BLaER1 (cell line): Measurements from ENCODE around the gene ATRNL1.
"Not testable (repeated sequence)": the region's sequence is repeated elsewhere in the genome, so short reads cannot be mapped to it uniquely, and the experiment has no call there.

ENCODE experiments used
- H3K27ac ChIP-seq: shearing (Covaris generic); formaldehyde crosslinking; 2 replicates; pipeline ENCODE4 v1.8.1; 2022
- H3K27me3 ChIP-seq: shearing (Covaris generic); formaldehyde crosslinking; 2 replicates; pipeline ENCODE4 v1.8.1; 2022
- H3K36me3 ChIP-seq: shearing (Covaris generic); formaldehyde crosslinking; 2 replicates; pipeline ENCODE4 v1.8.1; 2022
- H3K4me1 ChIP-seq: shearing (Covaris generic); formaldehyde crosslinking; 2 replicates; pipeline ENCODE4 v1.8.1; 2022
- H3K4me2 ChIP-seq: shearing (Covaris generic); formaldehyde crosslinking; 2 replicates; pipeline ENCODE4 v1.8.1; 2022
- H3K4me3 ChIP-seq: shearing (Covaris generic); formaldehyde crosslinking; 2 replicates; pipeline ENCODE4 v1.8.1; 2022
- H3K9ac ChIP-seq: shearing (Covaris generic); formaldehyde crosslinking; 2 replicates; pipeline ENCODE4 v1.8.1; 2022
- H3K9me3 ChIP-seq: shearing (Covaris generic); formaldehyde crosslinking; 2 replicates; pipeline ENCODE4 v1.8.1; 2022
- H4K20me1 ChIP-seq: shearing (Covaris generic); formaldehyde crosslinking; 2 replicates; pipeline ENCODE4 v1.8.1; 2022
- Cebpa-rat ChIP-seq: shearing (Covaris generic); IDR thresholded peaks from 2 replicates; pipeline ENCODE4 v1.8.1; 2022

ATRNL1 gene

GRCh38 chr10:115802911-115803310 lies 709.7 kb downstream of the ATRNL1 start:
- TF ChIP-seq Cebpa-rat = no peak
- no peaks in the 10 kb centered on the region for H3K27me3 ChIP-seq
- H3K27ac ChIP-seq = no peak overlapping the region
- H3K4me3 ChIP-seq = no peak overlapping the region
- H3K4me2 ChIP-seq = no peak overlapping the region
- no peaks in the 10 kb centered on the region for H4K20me1 ChIP-seq
- peaks cover 8% of the 10 kb centered on the region; the same call in 1 of the 2 replicates for H3K4me1 ChIP-seq
- no peak overlapping the region for H3K9ac ChIP-seq
- H3K9me3 ChIP-seq = no peaks in the 10 kb centered on the region
- H3K36me3 ChIP-seq = no peaks in the 10 kb centered on the region

GRCh38 chr10:115814542-115814941 lies 721.4 kb downstream of the ATRNL1 start:
- no peak overlapping the region for H3K9ac ChIP-seq
- no peak overlapping the region for H3K4me3 ChIP-seq
- no peaks in the 10 kb centered on the region for H3K27me3 ChIP-seq
- H3K4me2 ChIP-seq = no peak overlapping the region
- no peaks in the 10 kb centered on the region for H4K20me1 ChIP-seq
- H3K27ac ChIP-seq = no peak overlapping the region
- peaks cover 5% of the 10 kb centered on the region; the same call in 1 of the 2 replicates for H3K9me3 ChIP-seq
- no peaks in the 10 kb centered on the region for H3K4me1 ChIP-seq
- no peaks in the 10 kb centered on the region for H3K36me3 ChIP-seq
- no peak for TF ChIP-seq Cebpa-rat

- no peaks in the 10 kb centered on the region for H4K20me1 ChIP-seq
- no peak for TF ChIP-seq Cebpa-rat
- no peak overlapping the region for H3K27ac ChIP-seq
- H3K27me3 ChIP-seq = no peaks in the 10 kb centered on the region
- H3K36me3 ChIP-seq = no peaks in the 10 kb centered on the region
- no peak overlapping the region for H3K4me3 ChIP-seq
- H3K4me2 ChIP-seq = no peak overlapping the region
- H3K9ac ChIP-seq = no peak overlapping the region
- peaks cover 5% of the 10 kb centered on the region; the same call in 1 of the 2 replicates for H3K9me3 ChIP-seq
- H3K4me1 ChIP-seq = no peaks in the 10 kb centered on the region
These were observed 724.8 kb downstream of the ATRNL1 start for GRCh38 chr10:115818012-115818411.

GRCh38 chr10:115826396-115826795 lies 733.2 kb downstream of the ATRNL1 start:
- Histone ChIP-seq H3K9me3 (no peaks in the 10 kb centered on the region; the same call in none of the 2 replicates), H3K9ac (no peak overlapping the region), H3K4me3 (no peak overlapping the region), H3K4me2 (no peak overlapping the region), H3K36me3 (no peaks in the 10 kb centered on the region), H4K20me1 (no peaks in the 10 kb centered on the region), H3K27me3 (no peaks in the 10 kb centered on the region), H3K27ac (no peak overlapping the region), H3K4me1 (no peaks in the 10 kb centered on the region)
- no peak for TF ChIP-seq Cebpa-rat

- no peak overlapping the region for H3K27ac ChIP-seq
- TF ChIP-seq Cebpa-rat = no peak
- no peaks in the 10 kb centered on the region for H3K27me3 ChIP-seq
- H3K4me3 ChIP-seq = no peak overlapping the region
- H3K4me1 ChIP-seq = no peaks in the 10 kb centered on the region
- H3K9me3 ChIP-seq = no peaks in the 10 kb centered on the region; the same call in 1 of the 2 replicates
- no peaks in the 10 kb centered on the region for H4K20me1 ChIP-seq
- H3K9ac ChIP-seq = no peak overlapping the region
- H3K4me2 ChIP-seq = no peak overlapping the region
- no peaks in the 10 kb centered on the region for H3K36me3 ChIP-seq
These were observed 734.3 kb downstream of the ATRNL1 start for GRCh38 chr10:115827231-115828009.

- not testable (repeated sequence) for H3K27ac ChIP-seq, H3K4me3 ChIP-seq, H3K4me2 ChIP-seq, H4K20me1 ChIP-seq, H3K36me3 ChIP-seq, H3K4me1 ChIP-seq, H3K9ac ChIP-seq, H3K9me3 ChIP-seq, H3K27me3 ChIP-seq
These were observed 735.0 kb downstream of the ATRNL1 start for GRCh38 chr10:115828182-115828581.

- TF ChIP-seq Cebpa-rat = no peak
- no peak overlapping the region for H3K4me3 ChIP-seq
- H3K27ac ChIP-seq = no peak overlapping the region
- H3K4me1 ChIP-seq = no peaks in the 10 kb centered on the region
- no peaks in the 10 kb centered on the region for H3K27me3 ChIP-seq
- no peaks in the 10 kb centered on the region; the same call in 1 of the 2 replicates for H3K9me3 ChIP-seq
- H3K4me2 ChIP-seq = no peak overlapping the region
- H4K20me1 ChIP-seq = no peaks in the 10 kb centered on the region
- no peaks in the 10 kb centered on the region for H3K36me3 ChIP-seq
- H3K9ac ChIP-seq = no peak overlapping the region
These were observed 736.5 kb downstream of the ATRNL1 start for GRCh38 chr10:115829521-115830205.

GRCh38 chr10:115830265-115830970 lies 737.3 kb downstream of the ATRNL1 start:
- H4K20me1 ChIP-seq = no peaks in the 10 kb centered on the region
- no peaks in the 10 kb centered on the region for H3K4me1 ChIP-seq
- no peaks in the 10 kb centered on the region for H3K9me3 ChIP-seq
- H3K4me2 ChIP-seq = no peak overlapping the region
- H3K36me3 ChIP-seq = no peaks in the 10 kb centered on the region
- no peak overlapping the region for H3K27ac ChIP-seq
- no peak overlapping the region for H3K4me3 ChIP-seq
- no peaks in the 10 kb centered on the region for H3K27me3 ChIP-seq
- H3K9ac ChIP-seq = no peak overlapping the region
- TF ChIP-seq Cebpa-rat = no peak

- Histone ChIP-seq H3K9ac (no peak overlapping the region), H3K4me1 (no peaks in the 10 kb centered on the region), H3K36me3 (no peaks in the 10 kb centered on the region), H3K9me3 (no peaks in the 10 kb centered on the region), H4K20me1 (no peaks in the 10 kb centered on the region), H3K4me2 (no peak overlapping the region), H3K27me3 (no peaks in the 10 kb centered on the region), H3K4me3 (no peak overlapping the region), H3K27ac (no peak overlapping the region)
- TF ChIP-seq Cebpa-rat = no peak
These were observed 737.9 kb downstream of the ATRNL1 start for GRCh38 chr10:115831016-115831415.

- Histone ChIP-seq H3K4me1 (no peaks in the 10 kb centered on the region), H4K20me1 (no peaks in the 10 kb centered on the region), H3K9me3 (no peaks in the 10 kb centered on the region), H3K4me3 (no peak overlapping the region), H3K27me3 (no peaks in the 10 kb centered on the region), H3K27ac (no peak overlapping the region), H3K36me3 (no peaks in the 10 kb centered on the region), H3K4me2 (no peak overlapping the region), H3K9ac (no peak overlapping the region)
- no peak for TF ChIP-seq Cebpa-rat
These were observed 740.0 kb downstream of the ATRNL1 start for GRCh38 chr10:115833119-115833518.
